Measurements from ENCODE around the gene ZNF579. TPM values are rescaled to one million over a fixed set of nuclear protein-coding genes. Genes with fewer than 3 reads are reported as not detected.
A peak's percentile ranks its signal among the peaks of the same experiment; 100 is the strongest.

Gene ZNF579
- total and polyA plus RNA-seq, 10 of the 15 experiments (the other 5 are each of a cell fraction or from before 2014, with no cell fraction given) = 0.11 to 11.7 (median 1.5) TPM

DNA sequence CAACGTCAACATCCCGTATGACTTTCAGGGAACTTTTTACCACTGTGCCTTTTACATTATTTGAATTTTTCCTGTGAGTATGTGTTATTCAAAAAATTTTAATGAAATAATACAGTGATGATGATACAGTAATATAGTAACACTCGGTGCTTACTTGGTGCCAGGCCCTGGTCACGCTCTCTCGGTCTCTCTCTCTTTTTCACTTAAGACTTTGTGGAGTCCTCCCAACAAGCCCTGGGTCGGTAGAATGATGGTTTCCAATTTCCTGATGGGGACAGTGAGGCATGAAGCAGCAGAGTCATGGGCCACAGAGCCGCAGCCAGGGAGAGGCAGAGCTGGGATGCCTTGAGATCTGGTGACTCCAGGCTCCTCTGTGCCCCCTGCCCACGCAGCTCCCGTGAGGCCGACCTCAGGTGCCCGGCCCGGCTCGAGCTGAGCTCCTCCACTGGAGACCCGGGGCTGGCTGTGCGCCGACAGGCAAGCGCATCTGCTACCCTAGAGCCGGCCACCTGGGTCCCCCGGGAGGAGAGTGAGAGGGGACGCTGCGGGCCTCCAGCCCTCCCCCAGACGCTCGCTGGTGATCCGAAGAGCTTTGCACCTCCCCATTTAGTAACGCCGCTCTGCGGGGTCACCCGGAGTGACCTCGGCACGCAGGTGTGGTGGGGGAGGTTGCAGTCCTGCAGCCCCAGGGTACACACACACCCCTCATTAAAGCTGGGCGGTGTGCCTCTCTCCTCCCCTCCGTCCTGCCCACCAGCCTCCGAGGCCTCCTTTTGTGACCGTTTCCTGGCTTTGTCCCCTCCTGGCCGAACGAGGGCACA is 30.9 kb downstream of the ZNF579 start:
- peak; percentile 48 for ATAC-seq
- POLR2A ChIA-PET = no interaction called here
- no peaks in the 10 kb centered on the region for H3K79me2 ChIP-seq (ENCODE audit: control insufficient read depth, insufficient read depth, low read length)
- in situ Hi-C loops (cut with MboI) (no loop called here), intact Hi-C loops (cut with micrococcal nuclease; ENCODE audit: unreplicated experiment) (no loop called here)
- DNase-seq (ENCODE audit: low read depth, low spot score) = no peak
- H3K27ac ChIP-seq (ENCODE audit: control insufficient read depth, insufficient read depth) = no peak overlapping the region
- no TSS peak for BruUV-seq (replicated peaks)
- peaks cover 1 to 7% of the 10 kb centered on the region in 2 experiments; a peak in 3 of 4 replicates for H3K27me3 ChIP-seq (replicated peaks in 1 of 2; ENCODE audit: control insufficient read depth in 2 of 2, insufficient read depth in 2 of 2, low read length in 1 of 2)
- H3K4me3 ChIP-seq = no peak overlapping the region
- RAD21 ChIA-PET (ENCODE audit: unreplicated experiment) = no interaction called here
- WGBS (ENCODE audit: insufficient coverage, insufficient replicate concordance, low lambda C conversion rate, missing lambda C conversion rate) = 4% methylated on average over 36 of the region's 36 CpGs
- no peak overlapping the region for H3K9ac ChIP-seq (ENCODE audit: control insufficient read depth, insufficient read depth, low read length)
- H3K4me1 ChIP-seq (ENCODE audit: control insufficient read depth, insufficient read depth, low read length) = no peaks in the 10 kb centered on the region
- H2AFZ ChIP-seq (ENCODE audit: control insufficient read depth, low read depth, low read length) = no peak overlapping the region
- H3K36me3 ChIP-seq (ENCODE audit: control insufficient read depth in 2 of 2, insufficient read depth in 2 of 2, low read length in 1 of 2) = no peaks in the 10 kb centered on the region
- no peak overlapping the region for H3K4me2 ChIP-seq (ENCODE audit: control insufficient read depth, insufficient read depth)
- SMC1A ChIA-PET (ENCODE audit: uncharacterized antibody, unreplicated experiment) = no interaction called here
- TF ChIP-seq NR2F1 (conservative IDR thresholded peaks at IDR 0.05) = 0 out of 2 replicates have a peak, but pooled peaks have one; percentile 43
- no peak for TF ChIP-seq SIX5 (IDR thresholded peaks at IDR 0.05; ENCODE audit: low read depth, low read length, severe bottlenecking)
- TF ChIP-seq, protein P1, sequence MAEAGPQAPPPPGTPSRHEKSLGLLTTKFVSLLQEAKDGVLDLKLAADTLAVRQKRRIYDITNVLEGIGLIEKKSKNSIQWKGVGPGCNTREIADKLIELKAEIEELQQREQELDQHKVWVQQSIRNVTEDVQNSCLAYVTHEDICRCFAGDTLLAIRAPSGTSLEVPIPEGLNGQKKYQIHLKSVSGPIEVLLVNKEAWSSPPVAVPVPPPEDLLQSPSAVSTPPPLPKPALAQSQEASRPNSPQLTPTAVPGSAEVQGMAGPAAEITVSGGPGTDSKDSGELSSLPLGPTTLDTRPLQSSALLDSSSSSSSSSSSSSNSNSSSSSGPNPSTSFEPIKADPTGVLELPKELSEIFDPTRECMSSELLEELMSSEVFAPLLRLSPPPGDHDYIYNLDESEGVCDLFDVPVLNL (IDR thresholded peaks at IDR 0.05; ENCODE audit: low read depth, low read length) = no peak
- no peak for TF ChIP-seq POU2F2 (IDR thresholded peaks at IDR 0.05; ENCODE audit: borderline replicate concordance, low read depth, low read length)
- TF ChIP-seq ZNF384 (IDR thresholded peaks at IDR 0.05; ENCODE audit: borderline replicate concordance, low read depth, low read length) = no peak
- no peak for TF ChIP-seq ESRRA (IDR thresholded peaks at IDR 0.05; ENCODE audit: low read length)
- TF ChIP-seq ETV6 (conservative IDR thresholded peaks at IDR 0.05 in 1 of 2, IDR thresholded peaks at IDR 0.05 in 1 of 2; ENCODE audit: borderline replicate concordance in 1 of 2, low read depth in 1 of 2) = no peak
- no peak for TF ChIP-seq HDAC6 (IDR thresholded peaks at IDR 0.05; ENCODE audit: unreplicated experiment)
- no peak for TF ChIP-seq EZH2 (IDR thresholded peaks at IDR 0.05; ENCODE audit: borderline replicate concordance, control insufficient read depth, low read depth, low read length)
- H3K9me3 ChIP-seq (replicated peaks; ENCODE audit: control insufficient read depth, insufficient read depth, low read length) = no peaks in the 10 kb centered on the region
- CTCF ChIA-PET = interaction anchor here (0.6 to 0.9 kb wide), 2 partner anchors 25 to 82 kb away, joined by 3 read pairs; no protein-coding TSS in a partner anchor
- no peak for FAIRE-seq
- no peaks in the 10 kb centered on the region for H4K20me1 ChIP-seq (ENCODE audit: control insufficient read depth, insufficient read depth)
